ENCODE data around the gene PTK6. TPM values are rescaled to one million over a fixed set of nuclear protein-coding genes. Genes with fewer than 3 reads are reported as not detected.

The PTK6 gene
- total RNA-seq, 3 donors from 2014 or later (not counting 1 experiment from before 2014, with no cell fraction given): 0.16 to 0.48 TPM; not detected in 1

GRCh38 chr20:63545814-63546213 is 8.6 kb upstream of the PTK6 start:
- intact Hi-C loops (cut with micrococcal nuclease): no loop called here
- DNase-seq: peak in 1 of 2 donors; percentile 36
- Histone ChIP-seq H3K9me3 (ENCODE audit: control insufficient read depth, insufficient read depth, low read length) (no peaks in the 10 kb centered on the region), H3K4me3 (ENCODE audit: low read length) (no peak overlapping the region), H3K36me3 (ENCODE audit: control insufficient read depth, insufficient read depth, low read length) (no peaks in the 10 kb centered on the region), H3K27me3 (ENCODE audit: control insufficient read depth, insufficient read depth, low read length) (no peaks in the 10 kb centered on the region), H3K4me1 (ENCODE audit: control insufficient read depth, insufficient read depth, low read length) (peaks cover 19% of the 10 kb centered on the region), H3K27ac (ENCODE audit: low read length) (no peak overlapping the region)
- 39% methylated on average over 6 of the region's 6 CpGs for WGBS (ENCODE audit: insufficient coverage)
- Mint-ChIP-seq H3K27me3 (ENCODE audit: low read depth in 2 of 2) (peaks cover 0 to 6% of the 10 kb centered on the region in 2 donors), H3K36me3 (no peaks in the 10 kb centered on the region), H3K4me1 (peaks cover 0 to 5% of the 10 kb centered on the region in 2 donors), H3K4me3 (no peak overlapping the region), H3K27ac (no peak overlapping the region), H3K9me3 (no peaks in the 10 kb centered on the region)
- TF ChIP-seq CTCF (IDR thresholded peaks at IDR 0.05): no peak
- ATAC-seq: no peak

GRCh38 chr20:63544958-63545516 is 7.9 kb upstream of the PTK6 start:
- TF ChIP-seq CTCF (IDR thresholded peaks at IDR 0.05): no peak
- no peaks in the 10 kb centered on the region for H3K9me3 Mint-ChIP-seq
- H3K27ac Mint-ChIP-seq: no peak overlapping the region

GRCh38 chr20:63544241-63544957 is 7.2 kb upstream of the PTK6 start:
- H3K9me3 ChIP-seq (ENCODE audit: control insufficient read depth, insufficient read depth, low read length): no peaks in the 10 kb centered on the region
- Mint-ChIP-seq H3K9me3 (no peaks in the 10 kb centered on the region), H3K27ac (no peak overlapping the region), H3K4me1 (peaks cover 0 to 2% of the 10 kb centered on the region in 2 donors), H3K36me3 (no peaks in the 10 kb centered on the region), H3K4me3 (no peak overlapping the region), H3K27me3 (ENCODE audit: low read depth in 2 of 2) (peaks cover 0 to 3% of the 10 kb centered on the region in 2 donors)
- no peak for ATAC-seq
- DNase-seq: no peak
- no peaks in the 10 kb centered on the region for H3K36me3 ChIP-seq (ENCODE audit: control insufficient read depth, insufficient read depth, low read length)
- H3K4me3 ChIP-seq (ENCODE audit: low read length): no peak overlapping the region
- intact Hi-C loops (cut with micrococcal nuclease): no loop called here
- no peaks in the 10 kb centered on the region for H3K27me3 ChIP-seq (ENCODE audit: control insufficient read depth, insufficient read depth, low read length)
- peaks cover 19% of the 10 kb centered on the region for H3K4me1 ChIP-seq (ENCODE audit: control insufficient read depth, insufficient read depth, low read length)
- no peak overlapping the region for H3K27ac ChIP-seq (ENCODE audit: low read length)
- no peak for TF ChIP-seq CTCF (IDR thresholded peaks at IDR 0.05)
- 86% methylated on average over 27 of the region's 27 CpGs for WGBS (ENCODE audit: insufficient coverage)

More at GRCh38 chr20:63544958-63545516, 7.9 kb upstream of the PTK6 start:
- ATAC-seq (no peak), DNase-seq (no peak)
- H3K9me3 ChIP-seq (ENCODE audit: control insufficient read depth, insufficient read depth, low read length): no peaks in the 10 kb centered on the region
- Mint-ChIP-seq H3K4me3 (no peak overlapping the region), H3K36me3 (no peaks in the 10 kb centered on the region), H3K27me3 (ENCODE audit: low read depth in 2 of 2) (peaks cover 0 to 6% of the 10 kb centered on the region in 2 donors), H3K4me1 (peaks cover 0 to 5% of the 10 kb centered on the region in 2 donors)
- peaks cover 19% of the 10 kb centered on the region for H3K4me1 ChIP-seq (ENCODE audit: control insufficient read depth, insufficient read depth, low read length)
- no peaks in the 10 kb centered on the region for H3K36me3 ChIP-seq (ENCODE audit: control insufficient read depth, insufficient read depth, low read length)
- intact Hi-C loops (cut with micrococcal nuclease): no loop called here
- WGBS (ENCODE audit: insufficient coverage): 83% methylated on average over 19 of the region's 19 CpGs
- no peak overlapping the region for H3K4me3 ChIP-seq (ENCODE audit: low read length)
- H3K27me3 ChIP-seq (ENCODE audit: control insufficient read depth, insufficient read depth, low read length): no peaks in the 10 kb centered on the region
- H3K27ac ChIP-seq (ENCODE audit: low read length): no peak overlapping the region
